Measurements from ENCODE around the gene TGFB2. TPM values are rescaled to one million over a fixed set of nuclear protein-coding genes. Genes with fewer than 3 reads are reported as not detected.

The TGFB2 gene
- not detected for total RNA-seq

- no peaks in the 10 kb centered on the region for H3K36me3 Mint-ChIP-seq (ENCODE audit: low read depth)
- no peak within 1 kb of the TSS for H3K27ac Mint-ChIP-seq
- ChIA-PET POLR2A (interaction anchor here (1.2 kb wide), 1 partner anchor 60 kb away, joined by 4 read pairs; the partner anchor contains the start of gene RRP15), CTCF (interaction anchor here (0.7 to 1.5 kb wide), 2 partner anchors 15 to 831 kb away, joined by 3 to 4 read pairs; no protein-coding TSS in a partner anchor)
- H3K4me3 Mint-ChIP-seq, result no peak within 1 kb of the TSS
- peaks cover 15% of the 10 kb centered on the region for H3K4me1 Mint-ChIP-seq
- H3K9me3 Mint-ChIP-seq, result no peaks in the 10 kb centered on the region
- peaks cover 42% of the 10 kb centered on the region for H3K27me3 Mint-ChIP-seq
- DNase-seq, result no peak
Observed at GRCh38 chr1:218344814-218345672, at the start of gene TGFB2. Gene TGFB2 (plus strand): TSS chr1:218345336. CDS start chr1:218346702, 1,366 bp downstream.

- ChIA-PET POLR2A (interaction anchor here (2.3 kb wide), 1 partner anchor 11 kb away, joined by 11 read pairs; the partner anchor contains the start of gene RRP15), CTCF (interaction anchor here (1.1 kb wide), 1 partner anchor 11 kb away, joined by 4 read pairs; no protein-coding TSS in a partner anchor)
- peaks cover 6% of the 10 kb centered on the region for H3K4me1 Mint-ChIP-seq
- H3K9me3 Mint-ChIP-seq, result no peaks in the 10 kb centered on the region
- no peak overlapping the region for H3K27ac Mint-ChIP-seq
- no peaks in the 10 kb centered on the region for H3K36me3 Mint-ChIP-seq (ENCODE audit: low read depth)
- no peak for DNase-seq
- H3K27me3 Mint-ChIP-seq, result no peaks in the 10 kb centered on the region
- no peak overlapping the region for H3K4me3 Mint-ChIP-seq
Observed at GRCh38 chr1:218296162-218296561, 49.0 kb upstream of the TGFB2 start.

GRCh38 chr1:218297461-218297860, 47.7 kb upstream of the TGFB2 start:
- POLR2A ChIA-PET, result interaction anchor here (1.1 kb wide), 1 partner anchor 13 kb away, joined by 6 read pairs; the partner anchor contains the start of gene RRP15
- H3K9me3 Mint-ChIP-seq, result no peaks in the 10 kb centered on the region
- H3K27ac Mint-ChIP-seq, result no peak overlapping the region
- H3K4me1 Mint-ChIP-seq, result peaks cover 6% of the 10 kb centered on the region
- no peak for DNase-seq
- H3K36me3 Mint-ChIP-seq (ENCODE audit: low read depth), result no peaks in the 10 kb centered on the region
- CTCF ChIA-PET, result interaction anchor here (0.5 kb wide), 1 partner anchor 1261 kb away, joined by 3 read pairs; no protein-coding TSS in a partner anchor
- H3K27me3 Mint-ChIP-seq, result no peaks in the 10 kb centered on the region
- no peak overlapping the region for H3K4me3 Mint-ChIP-seq

GRCh38 chr1:218297867-218298266, 47.3 kb upstream of the TGFB2 start:
- CTCF ChIA-PET, result interaction anchor here (0.5 kb wide), 1 partner anchor 1260 kb away, joined by 3 read pairs; no protein-coding TSS in a partner anchor
- POLR2A ChIA-PET, result interaction anchor here (1.1 kb wide), 1 partner anchor 13 kb away, joined by 6 read pairs; the partner anchor contains the start of gene RRP15
- no peaks in the 10 kb centered on the region for H3K36me3 Mint-ChIP-seq (ENCODE audit: low read depth)
- H3K9me3 Mint-ChIP-seq, result no peaks in the 10 kb centered on the region
- no peak for DNase-seq
- H3K27me3 Mint-ChIP-seq, result no peaks in the 10 kb centered on the region
- no peak overlapping the region for H3K4me3 Mint-ChIP-seq
- H3K4me1 Mint-ChIP-seq, result peaks cover 6% of the 10 kb centered on the region
- H3K27ac Mint-ChIP-seq, result no peak overlapping the region

GRCh38 chr1:218298398-218298797, 46.7 kb upstream of the TGFB2 start:
- CTCF ChIA-PET, result interaction anchor here (1.6 kb wide), 1 partner anchor 13 kb away, joined by 5 read pairs; the partner anchor contains the start of gene RRP15

GRCh38 chr1:218299416-218299815, 45.7 kb upstream of the TGFB2 start:
- Mint-ChIP-seq H3K27me3 (no peaks in the 10 kb centered on the region), H3K4me3 (no peak overlapping the region), H3K36me3 (ENCODE audit: low read depth) (no peaks in the 10 kb centered on the region), H3K9me3 (no peaks in the 10 kb centered on the region), H3K4me1 (peaks cover 8% of the 10 kb centered on the region), H3K27ac (no peak overlapping the region)
- ChIA-PET POLR2A (interaction anchor here (0.9 kb wide), 1 partner anchor 14 kb away, joined by 3 read pairs; the partner anchor contains the start of gene RRP15), CTCF (interaction anchor here (1.2 to 1.6 kb wide), 2 partner anchors 14 to 31 kb away, joined by 3 to 5 read pairs; partner anchors contain the start of gene RRP15)
- no peak for DNase-seq

More at GRCh38 chr1:218298398-218298797, 46.7 kb upstream of the TGFB2 start:
- Mint-ChIP-seq H3K9me3 (no peaks in the 10 kb centered on the region), H3K27me3 (no peaks in the 10 kb centered on the region), H3K4me1 (peaks cover 6% of the 10 kb centered on the region), H3K27ac (no peak overlapping the region), H3K4me3 (no peak overlapping the region), H3K36me3 (ENCODE audit: low read depth) (no peaks in the 10 kb centered on the region)
- POLR2A ChIA-PET, result no interaction called here
- no peak for DNase-seq

GRCh38 chr1:218301217-218301616, 43.9 kb upstream of the TGFB2 start:
- no peaks in the 10 kb centered on the region for H3K36me3 Mint-ChIP-seq (ENCODE audit: low read depth)
- peaks cover 7% of the 10 kb centered on the region for H3K4me1 Mint-ChIP-seq
- ChIA-PET CTCF (no interaction called here), POLR2A (no interaction called here)
- H3K27ac Mint-ChIP-seq, result no peak overlapping the region
- H3K27me3 Mint-ChIP-seq, result no peaks in the 10 kb centered on the region
- H3K9me3 Mint-ChIP-seq, result no peaks in the 10 kb centered on the region
- no peak for DNase-seq
- no peak overlapping the region for H3K4me3 Mint-ChIP-seq

- Mint-ChIP-seq H3K9me3 (no peaks in the 10 kb centered on the region), H3K36me3 (ENCODE audit: low read depth) (no peaks in the 10 kb centered on the region), H3K27me3 (no peaks in the 10 kb centered on the region), H3K4me3 (no peak overlapping the region), H3K27ac (no peak overlapping the region), H3K4me1 (peaks cover 2% of the 10 kb centered on the region)
- DNase-seq, result no peak
- ChIA-PET POLR2A (no interaction called here), CTCF (no interaction called here)
Observed at GRCh38 chr1:218302155-218302554, 43.0 kb upstream of the TGFB2 start.

GRCh38 chr1:218303176-218303879, 41.8 kb upstream of the TGFB2 start:
- H3K4me1 Mint-ChIP-seq, result peaks cover 2% of the 10 kb centered on the region
- no peak for DNase-seq
- H3K36me3 Mint-ChIP-seq (ENCODE audit: low read depth), result peaks cover 3% of the 10 kb centered on the region
- POLR2A ChIA-PET, result no interaction called here
- no peak overlapping the region for H3K27ac Mint-ChIP-seq
- H3K4me3 Mint-ChIP-seq, result no peak overlapping the region
- CTCF ChIA-PET, result no interaction called here
- no peaks in the 10 kb centered on the region for H3K9me3 Mint-ChIP-seq
- H3K27me3 Mint-ChIP-seq, result no peaks in the 10 kb centered on the region

GRCh38 chr1:218304281-218305039, 40.7 kb upstream of the TGFB2 start:
- POLR2A ChIA-PET, result no interaction called here

GRCh38 chr1:218305472-218306064, 39.6 kb upstream of the TGFB2 start:
- ChIA-PET POLR2A (no interaction called here), CTCF (no interaction called here)
- Mint-ChIP-seq H3K4me1 (peaks cover 2% of the 10 kb centered on the region), H3K36me3 (ENCODE audit: low read depth) (peaks cover 3% of the 10 kb centered on the region), H3K27me3 (no peaks in the 10 kb centered on the region), H3K9me3 (no peaks in the 10 kb centered on the region), H3K27ac (no peak overlapping the region), H3K4me3 (no peak overlapping the region)
- no peak for DNase-seq

More at GRCh38 chr1:218304281-218305039, 40.7 kb upstream of the TGFB2 start:
- no peak for DNase-seq
- no peak overlapping the region for H3K27ac Mint-ChIP-seq
- peaks cover 3% of the 10 kb centered on the region for H3K36me3 Mint-ChIP-seq (ENCODE audit: low read depth)
- CTCF ChIA-PET, result no interaction called here
- H3K4me3 Mint-ChIP-seq, result no peak overlapping the region
- no peaks in the 10 kb centered on the region for H3K9me3 Mint-ChIP-seq
- peaks cover 2% of the 10 kb centered on the region for H3K4me1 Mint-ChIP-seq
- no peaks in the 10 kb centered on the region for H3K27me3 Mint-ChIP-seq

GRCh38 chr1:218312509-218312908, 32.6 kb upstream of the TGFB2 start:
- Mint-ChIP-seq H3K9me3 (no peaks in the 10 kb centered on the region), H3K36me3 (ENCODE audit: low read depth) (peaks cover 10% of the 10 kb centered on the region), H3K27ac (no peak overlapping the region), H3K27me3 (no peaks in the 10 kb centered on the region), H3K4me3 (no peak overlapping the region), H3K4me1 (no peaks in the 10 kb centered on the region)
- DNase-seq, result no peak
- ChIA-PET POLR2A (interaction anchor here (1.1 kb wide), 1 partner anchor 876 kb away, joined by 4 read pairs; no protein-coding TSS in a partner anchor), CTCF (no interaction called here)

Data from activated CD4-positive, alpha-beta memory T cell treated with anti-CD3 and anti-CD28 coated beads, Interleukin-2, amount 10 ng/mL, durations not matched to agents 7 days and 5 days (primary cell).